Skeletal muscle tissue (tissue), 4 donors: ENCODE measurements around the gene MDN1. TPM values are rescaled to one million over a fixed set of nuclear protein-coding genes. Genes with fewer than 3 reads are reported as not detected.

Source experiments
- H3K27ac ChIP-seq: one replicate; pipeline ENCODE4 v1.7.0; 2013; ENCODE audit warnings: mild to moderate bottlenecking, low read depth, low read length, inconsistent platforms
- H3K27me3 ChIP-seq, 3 donors: one replicate each; pipeline ENCODE4 v1.7.0; 2013; ENCODE audit warnings: low read length in 3 of 3; ENCODE audit not compliant: control insufficient read depth in 3 of 3, insufficient read depth in 3 of 3
- H3K36me3 ChIP-seq, 3 donors: one replicate each; pipeline ENCODE4 v1.7.0; 2013; ENCODE audit warnings: low read length in 3 of 3; ENCODE audit not compliant: control insufficient read depth in 3 of 3, insufficient read depth in 3 of 3
- H3K4me1 ChIP-seq, 3 donors: one replicate each; pipeline ENCODE4 v1.7.0; 2013; ENCODE audit warnings: low read length in 3 of 3, mild to moderate bottlenecking in 3 of 3; ENCODE audit not compliant: control insufficient read depth in 3 of 3, insufficient read depth in 3 of 3
- H3K4me3 ChIP-seq, 3 donors: one replicate each; pipeline ENCODE4 v1.7.0; 2013; ENCODE audit warnings: low read length in 3 of 3
- H3K9ac ChIP-seq, 3 donors: one replicate each; pipeline ENCODE4 v1.7.0; 2013; ENCODE audit warnings: low read length in 3 of 3, mild to moderate bottlenecking in 3 of 3, moderate library complexity in 2 of 3, low read depth in 1 of 3
- H3K9me3 ChIP-seq, 3 donors: one replicate each; pipeline ENCODE4 v1.7.0; 2013; ENCODE audit warnings: low read length in 3 of 3; ENCODE audit not compliant: control insufficient read depth in 3 of 3
- total RNA-seq: library from RNA; depleted of rRNA; stranded (reverse); fragments of >200 nt; gene quantifications from one replicate; pipeline ENCODE4 v1.2.3, GENCODE V29; 2014
- donor health status: Osteomylitis.

The MDN1 gene
- total RNA-seq, 1 donor from 2014 or later: 30.8 TPM

DNA sequence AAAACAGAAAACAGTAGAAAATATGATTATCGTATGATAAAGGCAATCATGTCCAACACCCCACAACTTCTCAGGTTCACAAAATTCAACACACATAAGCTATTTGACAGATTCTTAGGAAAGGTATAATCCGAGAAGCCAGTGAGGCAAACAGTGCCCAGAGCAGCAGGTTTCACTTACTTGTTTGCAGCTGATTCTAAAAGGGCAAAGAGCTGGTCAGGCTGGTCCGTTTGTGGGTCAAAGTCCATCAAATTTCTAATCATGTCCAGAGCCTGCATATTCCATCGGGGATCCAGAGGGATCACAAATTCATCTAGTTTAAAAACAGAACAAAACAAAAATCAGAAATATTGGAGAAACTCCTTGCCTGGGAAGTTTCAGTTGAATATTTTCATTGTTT, 111.3 kb downstream of the MDN1 start:
- Histone ChIP-seq H3K9me3 (no peaks in the 10 kb centered on the region), H3K27ac (no peak overlapping the region), H3K4me3 (no peak overlapping the region), H3K9ac (no peak overlapping the region), H3K27me3 (no peaks in the 10 kb centered on the region), H3K4me1 (no peaks in the 10 kb centered on the region), H3K36me3 (peaks cover 29 to 58% (median 57%) of the 10 kb centered on the region in 3 donors)

GRCh38 chr6:89707766-89708165, 111.8 kb downstream of the MDN1 start:
- peaks cover 29 to 53% (median 52%) of the 10 kb centered on the region in 3 donors for H3K36me3 ChIP-seq
- no peaks in the 10 kb centered on the region for H3K27me3 ChIP-seq
- H3K9me3 ChIP-seq: no peaks in the 10 kb centered on the region
- H3K9ac ChIP-seq: no peak overlapping the region
- no peaks in the 10 kb centered on the region for H3K4me1 ChIP-seq
- no peak overlapping the region for H3K27ac ChIP-seq
- H3K4me3 ChIP-seq: no peak overlapping the region

GRCh38 chr6:89706121-89706520, 113.5 kb downstream of the MDN1 start:
- H3K4me1 ChIP-seq: no peaks in the 10 kb centered on the region
- H3K36me3 ChIP-seq: peaks cover 33 to 52% (median 47%) of the 10 kb centered on the region in 3 donors
- H3K4me3 ChIP-seq: no peak overlapping the region
- H3K27me3 ChIP-seq: no peaks in the 10 kb centered on the region
- no peak overlapping the region for H3K27ac ChIP-seq
- H3K9me3 ChIP-seq: no peaks in the 10 kb centered on the region
- H3K9ac ChIP-seq: no peak overlapping the region

- Histone ChIP-seq H3K36me3 (peaks cover 36 to 55% (median 48%) of the 10 kb centered on the region in 3 donors), H3K27me3 (no peaks in the 10 kb centered on the region), H3K9me3 (no peaks in the 10 kb centered on the region), H3K27ac (no peak overlapping the region), H3K9ac (no peak overlapping the region), H3K4me3 (no peak overlapping the region), H3K4me1 (no peaks in the 10 kb centered on the region)
These were observed 116.3 kb downstream of the MDN1 start for GRCh38 chr6:89703292-89703691.

DNA sequence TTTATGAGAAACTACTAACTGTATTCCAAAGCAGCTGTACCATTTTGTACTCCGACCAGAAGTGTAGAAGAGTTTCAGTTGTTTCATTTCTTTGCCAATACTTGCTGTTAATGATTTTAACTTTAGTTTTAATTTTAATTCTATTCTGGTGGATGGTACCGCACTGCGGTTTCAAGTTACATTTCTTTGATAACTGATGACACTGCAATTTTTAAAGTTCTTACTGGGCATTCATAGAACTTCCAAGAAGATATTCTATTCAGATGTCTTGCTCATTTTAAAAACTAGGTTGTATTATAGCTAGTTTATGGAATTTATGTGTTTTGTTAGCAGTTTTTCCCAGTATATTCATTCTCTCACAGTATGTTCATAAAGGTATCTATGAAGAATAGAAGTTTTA, 117.2 kb downstream of the MDN1 start:
- Histone ChIP-seq H3K27me3 (no peaks in the 10 kb centered on the region), H3K27ac (no peak overlapping the region), H3K4me3 (no peak overlapping the region), H3K4me1 (no peaks in the 10 kb centered on the region), H3K36me3 (peaks cover 30 to 50% (median 38%) of the 10 kb centered on the region in 3 donors), H3K9me3 (no peaks in the 10 kb centered on the region), H3K9ac (no peak overlapping the region)

- Histone ChIP-seq H3K9ac (no peak overlapping the region), H3K4me1 (no peaks in the 10 kb centered on the region), H3K36me3 (peaks cover 44 to 80% (median 56%) of the 10 kb centered on the region in 3 donors), H3K27me3 (no peaks in the 10 kb centered on the region), H3K9me3 (no peaks in the 10 kb centered on the region), H3K27ac (no peak overlapping the region), H3K4me3 (no peak overlapping the region)
These were observed 123.9 kb downstream of the MDN1 start for GRCh38 chr6:89695667-89696066.

GRCh38 chr6:89694428-89694827, 125.2 kb downstream of the MDN1 start:
- H3K27ac ChIP-seq: no peak overlapping the region
- no peaks in the 10 kb centered on the region for H3K27me3 ChIP-seq
- no peak overlapping the region for H3K9ac ChIP-seq
- H3K36me3 ChIP-seq: peaks cover 34 to 82% (median 50%) of the 10 kb centered on the region in 3 donors
- no peaks in the 10 kb centered on the region for H3K9me3 ChIP-seq
- H3K4me1 ChIP-seq: peaks cover 0 to 4% (median 0%) of the 10 kb centered on the region in 3 donors
- no peak overlapping the region for H3K4me3 ChIP-seq

DNA sequence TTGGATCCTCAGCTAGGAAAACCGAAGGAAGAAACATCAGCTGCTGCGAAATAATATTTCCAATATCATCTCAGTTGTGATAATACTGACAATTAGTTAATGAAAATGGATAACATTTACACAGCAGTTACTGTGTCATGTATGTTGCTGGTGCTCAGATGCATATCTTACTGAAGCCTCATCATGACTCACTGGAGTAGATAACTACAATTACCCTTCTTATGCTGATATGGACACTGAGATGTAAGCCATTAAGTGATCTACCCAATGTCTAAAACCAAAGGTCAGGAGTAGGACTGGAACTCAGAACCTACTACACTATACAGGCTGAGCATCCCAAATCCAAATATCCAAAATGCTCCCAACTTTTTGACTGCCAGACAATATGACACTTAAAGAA, 126.4 kb downstream of the MDN1 start:
- Histone ChIP-seq H3K4me1 (peaks cover 0 to 4% (median 0%) of the 10 kb centered on the region in 3 donors), H3K9ac (no peak overlapping the region), H3K9me3 (no peaks in the 10 kb centered on the region), H3K27ac (no peak overlapping the region), H3K27me3 (no peaks in the 10 kb centered on the region), H3K36me3 (peaks cover 38 to 84% (median 54%) of the 10 kb centered on the region in 3 donors), H3K4me3 (no peak overlapping the region)

DNA sequence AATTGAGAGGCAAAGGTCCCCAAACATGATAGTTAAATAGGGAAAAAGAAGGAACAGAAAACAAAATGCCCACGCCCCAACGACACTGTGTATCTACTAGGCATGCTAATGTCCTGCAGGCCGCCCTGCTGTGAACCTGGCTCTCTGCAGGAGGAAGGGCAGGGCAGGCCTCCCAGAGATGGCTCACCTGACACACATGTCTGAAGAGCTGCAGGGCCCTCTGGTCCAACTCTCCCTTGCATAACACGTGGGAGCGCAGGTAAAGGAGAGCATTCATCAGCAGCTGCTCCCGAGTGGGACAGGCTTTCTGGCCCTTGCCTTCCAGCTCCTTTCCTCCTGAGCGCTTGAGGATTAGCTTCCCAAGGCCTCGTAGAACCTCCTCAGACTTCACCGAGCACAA, 127.3 kb downstream of the MDN1 start:
- H3K9ac ChIP-seq: no peak overlapping the region
- H3K9me3 ChIP-seq: no peaks in the 10 kb centered on the region
- H3K27ac ChIP-seq: no peak overlapping the region
- no peaks in the 10 kb centered on the region for H3K27me3 ChIP-seq
- no peak overlapping the region for H3K4me3 ChIP-seq
- peaks cover 40 to 89% (median 62%) of the 10 kb centered on the region in 3 donors for H3K36me3 ChIP-seq
- peaks cover 0 to 4% (median 0%) of the 10 kb centered on the region in 3 donors for H3K4me1 ChIP-seq

- H3K27me3 ChIP-seq: no peaks in the 10 kb centered on the region
- no peaks in the 10 kb centered on the region for H3K9me3 ChIP-seq
- H3K9ac ChIP-seq: no peak overlapping the region
- no peak overlapping the region for H3K4me3 ChIP-seq
- peaks cover 39 to 90% (median 65%) of the 10 kb centered on the region in 3 donors for H3K36me3 ChIP-seq
- H3K27ac ChIP-seq: no peak overlapping the region
- H3K4me1 ChIP-seq: peaks cover 0 to 4% (median 0%) of the 10 kb centered on the region in 3 donors
These were observed 128.7 kb downstream of the MDN1 start for GRCh38 chr6:89690944-89691324.
